SU-DHL-6 (cell line): ENCODE data around the gene RIPOR2.

Experiments
- H2AFZ ChIP-seq: fragments of 200-600 bp; sonication (generic); 2 replicates; pipeline ENCODE4 v1.6.1; 2014; ENCODE audit warnings: low read depth, mild to moderate bottlenecking, moderate library complexity, mixed read lengths, antibody characterized with exemption, low read length; ENCODE audit not compliant: severe bottlenecking
- H3F3A ChIP-seq: fragments of 200-600 bp; shearing (Covaris generic); 2 replicates; pipeline ENCODE4 v1.6.0; 2016; ENCODE audit warnings: antibody characterized with exemption, mild to moderate bottlenecking; ENCODE audit not compliant: insufficient read depth
- H3K27ac ChIP-seq: fragments of 200-600 bp; sonication (generic); 2 replicates; pipeline ENCODE4 v1.5.1; 2016; ENCODE audit warnings: low read depth, mild to moderate bottlenecking, low read length, moderate library complexity, mixed read lengths
- H3K27me3 ChIP-seq: fragments of 200-600 bp; sonication (generic), shearing (Covaris generic); 2 replicates; pipeline ENCODE4 v1.6.0; 2014; ENCODE audit warnings: mild to moderate bottlenecking, low read length
- H3K36me3 ChIP-seq: fragments of 200-600 bp; sonication (generic); 2 replicates; pipeline ENCODE4 v1.6.1; 2014; ENCODE audit warnings: mild to moderate bottlenecking, low read length, mixed read lengths
- H3K4me2 ChIP-seq: fragments of 300-600, 200-600 bp; shearing (Covaris generic), sonication (generic); 2 replicates; pipeline ENCODE4 v1.6.0; 2014; ENCODE audit warnings: low read length, low read depth, mild to moderate bottlenecking; ENCODE audit not compliant: poor library complexity, severe bottlenecking
- H3K4me3 ChIP-seq: fragments of 200-600 bp; sonication (generic); 2 replicates; pipeline ENCODE4 v1.5.1; 2014; ENCODE audit warnings: antibody characterized with exemption, low read length, mild to moderate bottlenecking, mixed read lengths; ENCODE audit not compliant: insufficient read depth, poor library complexity, severe bottlenecking
- H3K79me2 ChIP-seq: fragments of 200-600 bp; sonication (generic); 2 replicates; pipeline ENCODE4 v1.6.1; 2014; ENCODE audit warnings: mild to moderate bottlenecking, low read length, moderate library complexity; ENCODE audit not compliant: insufficient read depth
- H3K9ac ChIP-seq: fragments of 200-600 bp; sonication (generic); 2 replicates; pipeline ENCODE4 v1.7.0; 2014; ENCODE audit warnings: mild to moderate bottlenecking, low read length
- H3K9me2 ChIP-seq: fragments of 200-600 bp; sonication (generic); replicated peaks from 2 replicates; pipeline ENCODE4 v1.6.1; 2014; ENCODE audit warnings: low read length; ENCODE audit not compliant: insufficient read depth
- H3K9me3 ChIP-seq: fragments of 200-600 bp; sonication (generic); 2 replicates; pipeline ENCODE4 v1.6.1; 2014; ENCODE audit warnings: low read length, mixed read lengths; ENCODE audit not compliant: insufficient read depth
- H4K20me1 ChIP-seq: fragments of 200-600 bp; sonication (generic); 2 replicates; pipeline ENCODE4 v1.6.1; 2014; ENCODE audit warnings: low read depth, mild to moderate bottlenecking, antibody characterized with exemption, low read length, moderate library complexity, mixed read lengths
- CTCF ChIP-seq: fragments of 200-600 bp; sonication (generic); IDR thresholded peaks from one replicate; pipeline ENCODE4 v1.5.1; 2017; ENCODE audit warnings: antibody characterized with exemption, mild to moderate bottlenecking, low read length, moderate library complexity; ENCODE audit not compliant: insufficient read depth, poor library complexity, severe bottlenecking
- EZH2phosphoT487 ChIP-seq: fragments of 200-600 bp; sonication (generic), shearing (Covaris generic); conservative IDR thresholded peaks from 2 replicates; pipeline ENCODE4 v1.6.1; 2018; ENCODE audit warnings: mild to moderate bottlenecking, antibody characterized with exemption, low read length, moderate library complexity, mixed read lengths

The RIPOR2 gene

GRCh38 chr6:24788031-24788665 lies 147.6 kb downstream of the RIPOR2 start:
- no peaks in the 10 kb centered on the region for H3K9me3 ChIP-seq
- no peak overlapping the region for H3K27ac ChIP-seq
- peaks cover 12% of the 10 kb centered on the region for H3K79me2 ChIP-seq
- H4K20me1 ChIP-seq = peaks cover 16% of the 10 kb centered on the region
- H3K36me3 ChIP-seq = peaks cover 46% of the 10 kb centered on the region
- no peak overlapping the region for H3K4me2 ChIP-seq
- no peaks in the 10 kb centered on the region for H3K27me3 ChIP-seq
- no peaks in the 10 kb centered on the region for H3K9me2 ChIP-seq
- H3K4me3 ChIP-seq = no peak overlapping the region
- TF ChIP-seq CTCF (no peak), EZH2phosphoT487 (no peak)
- no peak overlapping the region for H2AFZ ChIP-seq
- no peak overlapping the region for H3K9ac ChIP-seq
- H3F3A ChIP-seq = peaks cover 44% of the 10 kb centered on the region

GRCh38 chr6:24780206-24780605 lies 155.6 kb downstream of the RIPOR2 start:
- H3K9me3 ChIP-seq = no peaks in the 10 kb centered on the region
- no peaks in the 10 kb centered on the region for H3K27me3 ChIP-seq
- no peak overlapping the region for H3K4me3 ChIP-seq
- no peak overlapping the region for H3K9ac ChIP-seq
- TF ChIP-seq EZH2phosphoT487 (no peak), CTCF (no peak)
- H3K36me3 ChIP-seq = peaks cover 86% of the 10 kb centered on the region
- no peak overlapping the region for H2AFZ ChIP-seq
- peaks cover 63% of the 10 kb centered on the region for H4K20me1 ChIP-seq
- H3K4me2 ChIP-seq = no peak overlapping the region
- H3F3A ChIP-seq = peaks cover 27% of the 10 kb centered on the region
- no peaks in the 10 kb centered on the region for H3K9me2 ChIP-seq
- H3K79me2 ChIP-seq = peaks cover 79% of the 10 kb centered on the region
- H3K27ac ChIP-seq = no peak overlapping the region

- Histone ChIP-seq H3K4me3 (no peak overlapping the region), H3K79me2 (peaks cover 74% of the 10 kb centered on the region), H3K9ac (no peak overlapping the region), H3K9me2 (no peaks in the 10 kb centered on the region), H3K27me3 (no peaks in the 10 kb centered on the region), H3K9me3 (no peaks in the 10 kb centered on the region), H3K27ac (peak overlapping the region; percentile 1; the same call in 1 of the 2 replicates), H2AFZ (no peak overlapping the region), H4K20me1 (peaks cover 59% of the 10 kb centered on the region), H3K36me3 (peaks cover 80% of the 10 kb centered on the region), H3F3A (peaks cover 31% of the 10 kb centered on the region), H3K4me2 (peak overlapping the region; percentile 82)
- TF ChIP-seq EZH2phosphoT487 = no peak
- TF ChIP-seq CTCF = no peak
Measured at GRCh38 chr6:24779416-24780016, 156.2 kb downstream of the RIPOR2 start.
